Measurements from ENCODE around the gene AP3S2. TPM values are rescaled to one million over a fixed set of nuclear protein-coding genes. Genes with fewer than 3 reads are reported as not detected.
"Not testable (repeated sequence)": the region's sequence is repeated elsewhere in the genome, so short reads cannot be mapped to it uniquely, and the experiment has no call there.

AP3S2 gene
- total and polyA plus RNA-seq, 2 of the 13 experiments (the other 11 are each of a cell fraction or from before 2014, with no cell fraction given) = 17.6 to 44.4 TPM

DNA sequence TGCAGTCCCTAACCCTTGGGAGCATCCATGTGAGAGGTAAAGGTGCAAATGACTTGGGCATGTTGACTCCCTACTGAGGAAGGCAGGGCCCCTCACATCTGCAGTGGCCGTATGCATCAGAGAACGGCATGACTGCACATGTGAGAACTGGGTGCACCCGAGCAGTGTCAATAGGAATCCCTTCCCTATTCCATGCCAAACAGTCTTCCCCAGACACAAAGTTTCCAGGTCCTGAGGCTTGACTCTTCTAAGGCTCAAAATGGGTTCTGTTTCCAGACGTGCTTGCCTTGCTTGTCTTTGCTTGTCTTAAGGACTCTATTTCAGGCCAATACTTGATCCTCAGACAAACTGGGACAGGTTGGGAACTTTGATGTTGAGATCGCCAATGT, 58.6 kb downstream of the AP3S2 start:
- TF ChIP-seq ARNT (IDR thresholded peaks at IDR 0.05) = no peak
- TF ChIP-seq ZNF563 (CRISPR knock-in tag; IDR thresholded peaks at IDR 0.05) = no peak
- TF ChIP-seq, protein P1, sequence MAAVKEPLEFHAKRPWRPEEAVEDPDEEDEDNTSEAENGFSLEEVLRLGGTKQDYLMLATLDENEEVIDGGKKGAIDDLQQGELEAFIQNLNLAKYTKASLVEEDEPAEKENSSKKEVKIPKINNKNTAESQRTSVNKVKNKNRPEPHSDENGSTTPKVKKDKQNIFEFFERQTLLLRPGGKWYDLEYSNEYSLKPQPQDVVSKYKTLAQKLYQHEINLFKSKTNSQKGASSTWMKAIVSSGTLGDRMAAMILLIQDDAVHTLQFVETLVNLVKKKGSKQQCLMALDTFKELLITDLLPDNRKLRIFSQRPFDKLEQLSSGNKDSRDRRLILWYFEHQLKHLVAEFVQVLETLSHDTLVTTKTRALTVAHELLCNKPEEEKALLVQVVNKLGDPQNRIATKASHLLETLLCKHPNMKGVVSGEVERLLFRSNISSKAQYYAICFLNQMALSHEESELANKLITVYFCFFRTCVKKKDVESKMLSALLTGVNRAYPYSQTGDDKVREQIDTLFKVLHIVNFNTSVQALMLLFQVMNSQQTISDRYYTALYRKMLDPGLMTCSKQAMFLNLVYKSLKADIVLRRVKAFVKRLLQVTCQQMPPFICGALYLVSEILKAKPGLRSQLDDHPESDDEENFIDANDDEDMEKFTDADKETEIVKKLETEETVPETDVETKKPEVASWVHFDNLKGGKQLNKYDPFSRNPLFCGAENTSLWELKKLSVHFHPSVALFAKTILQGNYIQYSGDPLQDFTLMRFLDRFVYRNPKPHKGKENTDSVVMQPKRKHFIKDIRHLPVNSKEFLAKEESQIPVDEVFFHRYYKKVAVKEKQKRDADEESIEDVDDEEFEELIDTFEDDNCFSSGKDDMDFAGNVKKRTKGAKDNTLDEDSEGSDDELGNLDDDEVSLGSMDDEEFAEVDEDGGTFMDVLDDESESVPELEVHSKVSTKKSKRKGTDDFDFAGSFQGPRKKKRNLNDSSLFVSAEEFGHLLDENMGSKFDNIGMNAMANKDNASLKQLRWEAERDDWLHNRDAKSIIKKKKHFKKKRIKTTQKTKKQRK (IDR thresholded peaks at IDR 0.05; ENCODE audit: low read length) = no peak
- TF ChIP-seq, protein P2, sequence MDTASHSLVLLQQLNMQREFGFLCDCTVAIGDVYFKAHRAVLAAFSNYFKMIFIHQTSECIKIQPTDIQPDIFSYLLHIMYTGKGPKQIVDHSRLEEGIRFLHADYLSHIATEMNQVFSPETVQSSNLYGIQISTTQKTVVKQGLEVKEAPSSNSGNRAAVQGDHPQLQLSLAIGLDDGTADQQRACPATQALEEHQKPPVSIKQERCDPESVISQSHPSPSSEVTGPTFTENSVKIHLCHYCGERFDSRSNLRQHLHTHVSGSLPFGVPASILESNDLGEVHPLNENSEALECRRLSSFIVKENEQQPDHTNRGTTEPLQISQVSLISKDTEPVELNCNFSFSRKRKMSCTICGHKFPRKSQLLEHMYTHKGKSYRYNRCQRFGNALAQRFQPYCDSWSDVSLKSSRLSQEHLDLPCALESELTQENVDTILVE (CRISPR knock-in tag; IDR thresholded peaks at IDR 0.05) = no peak
- no peak overlapping the region for H3K27ac ChIP-seq (ENCODE audit: extremely low read length, insufficient read depth, low read length)
- no peaks in the 10 kb centered on the region for H3K9me3 ChIP-seq (ENCODE audit: low read length)
- ChIA-PET POLR2A (no interaction called here), CTCF (ENCODE audit: low intra/inter-chr PET ratio, low total read pairs) (no interaction called here)
- H3K9ac ChIP-seq (ENCODE audit: insufficient read depth, low read depth, low read length) = no peak overlapping the region
- H3K4me3 ChIP-seq (replicated peaks in 1 of 3; ENCODE audit: insufficient read depth in 1 of 3, low read depth in 2 of 3, low read length in 3 of 3) = no peak overlapping the region
- DNase-seq (ENCODE audit: low spot score) (no peak), FAIRE-seq (no peak), ATAC-seq (no peak)
- H3K27me3 ChIP-seq (ENCODE audit: control insufficient read depth in 1 of 2, insufficient read depth in 2 of 2, low read length in 2 of 2) = no peaks in the 10 kb centered on the region
- H3K4me1 ChIP-seq (ENCODE audit: insufficient read depth, low read length) = no peaks in the 10 kb centered on the region
- H3K4me2 ChIP-seq (ENCODE audit: low read depth, low read length) = no peak overlapping the region
- intact Hi-C loops (cut with micrococcal nuclease; ENCODE audit: unreplicated experiment) (no loop called here), in situ Hi-C loops (cut with HindIII; ENCODE audit: extremely low pct_ligation_motif_present, low pct_unique_long_range_greater_than_20kb) (no loop called here)
- WGBS (ENCODE audit: low lambda C conversion rate) = 98% methylated on average over 3 of the region's 5 CpGs
- no TSS peak for BruUV-seq (replicated peaks)
- H4K20me1 ChIP-seq (ENCODE audit: insufficient read depth, low read length) = no peaks in the 10 kb centered on the region
- H3K79me2 ChIP-seq (ENCODE audit: insufficient read depth, low read length) = no peaks in the 10 kb centered on the region
- H3K36me3 ChIP-seq (replicated peaks in 1 of 2; ENCODE audit: control insufficient read depth in 1 of 2, insufficient read depth in 2 of 2, low read length in 2 of 2) = peaks cover 10 to 43% of the 10 kb centered on the region in 2 experiments; a peak in 4 of 5 replicates
- H2AFZ ChIP-seq (ENCODE audit: low read length) = no peak overlapping the region

DNA sequence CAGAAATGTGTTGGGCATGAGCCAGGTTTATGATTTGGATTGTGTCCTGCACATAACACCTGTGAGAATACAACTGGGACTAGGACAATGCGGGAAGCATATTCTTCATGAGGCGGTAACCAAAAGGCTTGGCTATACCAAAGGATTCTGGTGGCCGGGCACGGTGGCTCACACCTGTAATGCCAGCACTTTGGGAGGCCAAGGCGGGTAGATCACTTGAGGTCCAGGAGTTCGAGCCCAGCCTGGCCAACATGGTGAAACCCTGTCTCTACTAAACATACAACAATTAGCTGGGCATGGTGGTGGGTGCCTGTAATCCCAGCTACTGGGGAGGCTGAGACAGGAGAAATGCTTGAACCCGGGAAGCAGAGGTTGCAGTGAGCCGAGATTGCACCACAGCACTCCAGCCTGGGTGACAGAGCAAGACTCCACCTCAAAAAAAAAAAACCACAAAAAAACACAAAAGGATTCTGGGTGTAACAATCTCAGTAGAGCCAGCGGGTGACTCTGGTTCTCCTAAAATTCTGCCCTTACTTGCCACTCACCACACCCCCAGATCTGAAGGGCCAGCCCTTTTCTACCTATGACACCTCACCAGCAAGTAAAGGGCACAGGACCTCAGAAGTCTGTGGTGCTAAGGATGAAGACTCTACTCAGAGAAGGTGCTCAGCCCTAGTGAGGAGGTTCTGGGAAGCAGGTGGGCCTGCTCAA, 59.2 kb downstream of the AP3S2 start:
- H3K4me1 ChIP-seq (ENCODE audit: insufficient read depth, low read length) = not testable (repeated sequence)

More for the DNA sequence above, 59.2 kb downstream of the AP3S2 start:
- whole genome bisulfite sequencing (ENCODE audit: low lambda C conversion rate) = 95% methylated on average over 9 of the region's 9 CpGs
- H3K9ac ChIP-seq (ENCODE audit: insufficient read depth, low read depth, low read length); H2AFZ ChIP-seq (ENCODE audit: low read length); H3K4me2 ChIP-seq (ENCODE audit: low read depth, low read length); H3K4me3 ChIP-seq (replicated peaks in 1 of 3; ENCODE audit: insufficient read depth in 1 of 3, low read depth in 2 of 3, low read length in 3 of 3); H3K9me3 ChIP-seq (ENCODE audit: low read length); H3K79me2 ChIP-seq (ENCODE audit: insufficient read depth, low read length); DNase-seq (ENCODE audit: low spot score); CTCF ChIA-PET (ENCODE audit: low intra/inter-chr PET ratio, low total read pairs); in situ Hi-C loops (cut with HindIII; ENCODE audit: extremely low pct_ligation_motif_present, low pct_unique_long_range_greater_than_20kb); ATAC-seq; BruUV-seq (replicated peaks); FAIRE-seq; H3K27me3 ChIP-seq (ENCODE audit: control insufficient read depth in 1 of 2, insufficient read depth in 2 of 2, low read length in 2 of 2); H4K20me1 ChIP-seq (ENCODE audit: insufficient read depth, low read length); H3K27ac ChIP-seq (ENCODE audit: extremely low read length, insufficient read depth, low read length); intact Hi-C loops (cut with micrococcal nuclease; ENCODE audit: unreplicated experiment); POLR2A ChIA-PET: not testable (repeated sequence)
- peaks cover 10 to 41% of the 10 kb centered on the region in 2 experiments; a peak in 4 of 5 replicates for H3K36me3 ChIP-seq (replicated peaks in 1 of 2; ENCODE audit: control insufficient read depth in 1 of 2, insufficient read depth in 2 of 2, low read length in 2 of 2)

Measured in HepG2 (cell line).